Measurements from ENCODE around the gene DCAF17. TPM values are rescaled to one million over a fixed set of nuclear protein-coding genes. Genes with fewer than 3 reads are reported as not detected.

Gene DCAF17
- polyA plus RNA-seq, 1 donor from 2014 or later = 20.3 TPM

- H3F3A ChIP-seq (ENCODE audit: insufficient read depth, low read length, poor library complexity, severe bottlenecking) = no peaks in the 10 kb centered on the region
- no peak overlapping the region for H3K9ac ChIP-seq (ENCODE audit: low read length)
- no peak overlapping the region for H3K4me3 ChIP-seq (ENCODE audit: low read length)
- H3K79me2 ChIP-seq (replicated peaks; ENCODE audit: insufficient read depth, low read length) = no peaks in the 10 kb centered on the region
- H4K20me1 ChIP-seq (ENCODE audit: insufficient read depth) = no peaks in the 10 kb centered on the region
- no peak overlapping the region for H3K27ac ChIP-seq (ENCODE audit: low read length)
- H3K9me3 ChIP-seq (ENCODE audit: low read length) = peaks cover 3% of the 10 kb centered on the region
- H3K9me2 ChIP-seq (ENCODE audit: insufficient read depth, low read length) = no peaks in the 10 kb centered on the region
- H3K4me2 ChIP-seq (ENCODE audit: low read length) = no peak overlapping the region
- TF ChIP-seq SMC3 (conservative IDR thresholded peaks at IDR 0.05; ENCODE audit: poor library complexity) = no peak
- no peak for TF ChIP-seq CTCF (IDR thresholded peaks at IDR 0.05; ENCODE audit: poor library complexity, severe bottlenecking)
- no peak for TF ChIP-seq REST (IDR thresholded peaks at IDR 0.05; ENCODE audit: borderline replicate concordance)
- no peak for TF ChIP-seq EP300 (conservative IDR thresholded peaks at IDR 0.05; ENCODE audit: poor library complexity, severe bottlenecking)
- no peak for TF ChIP-seq RAD21 (conservative IDR thresholded peaks at IDR 0.05)
- no peak overlapping the region for H2AFZ ChIP-seq (ENCODE audit: low read depth, low read length)
- no peaks in the 10 kb centered on the region for H3K36me3 ChIP-seq (ENCODE audit: insufficient read depth, low read length)
- H3K27me3 ChIP-seq (ENCODE audit: insufficient read depth, low read depth, low read length) = no peaks in the 10 kb centered on the region
These were observed 99.3 kb downstream of the DCAF17 start for GRCh38 chr2:171533331-171533730.

Small RNA genes lying within 50 kb of the gene (small RNA-seq; reads per million reads assigned to genes)
- gene AC007969.2 = 0 reads per million in 3 experiments

Other genes starting within 250 kb of the DCAF17 start
- 5.3 and 13.7 TPM in 2 replicates for gene METTL8, start 236 bp upstream of the DCAF17 start, polyA plus RNA-seq
- 0.10 TPM in 1 of 2 replicates, not detected in the other for gene CYBRD1, start 88.2 kb downstream of the DCAF17 start, polyA plus RNA-seq